ENCODE measurements around the gene FAM170B. TPM values are rescaled to one million over a fixed set of nuclear protein-coding genes. Genes with fewer than 3 reads are reported as not detected.

The FAM170B gene
- total and polyA plus RNA-seq, 2 of the 4 experiments (the other 2 are of a cell fraction) = not detected

DNA sequence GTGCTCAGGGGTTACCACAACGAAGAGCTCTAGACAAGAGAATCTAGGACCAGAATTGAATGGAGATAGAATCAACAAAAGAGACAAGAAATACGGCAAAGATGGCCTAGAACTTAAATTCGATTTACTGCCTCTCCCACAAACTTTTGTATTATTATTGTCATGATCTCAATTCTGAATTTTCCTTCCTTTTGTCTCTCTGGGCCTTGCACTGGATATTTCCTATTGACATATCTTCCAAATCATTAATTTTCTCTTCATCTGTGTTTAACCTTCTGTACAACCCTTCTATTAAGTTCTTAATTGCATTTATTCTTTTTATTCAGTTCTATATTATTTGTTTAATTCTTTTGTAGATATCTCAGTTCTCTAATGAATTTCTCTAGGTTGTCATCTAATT lies 46.9 kb downstream of the FAM170B start:
- Histone ChIP-seq H3K4me2 (ENCODE audit: low read depth, low read length) (no peak overlapping the region), H3K18ac (ENCODE audit: low read depth, low read length) (no peak overlapping the region), H3K56ac (ENCODE audit: extremely low read depth, insufficient read depth, low read length) (no peak overlapping the region), H3K14ac (replicated peaks; ENCODE audit: low read depth, low read length) (no peak overlapping the region), H3K9me1 (ENCODE audit: insufficient read depth, low read length) (no peaks in the 10 kb centered on the region; the same call in 1 of the 2 replicates), H2AK5ac (ENCODE audit: low read depth, low read length) (no peak overlapping the region), H3K79me1 (ENCODE audit: low read depth in 1 of 2, low read length in 2 of 2) (no peaks in the 10 kb centered on the region; a peak in 1 of 4 replicates), H4K8ac (ENCODE audit: low read depth in 2 of 2, low read length in 2 of 2) (no peak overlapping the region), H3K27ac (ENCODE audit: insufficient read depth, low read length) (no peak overlapping the region), H2BK20ac (ENCODE audit: low read depth, low read length) (no peak overlapping the region), H4K20me1 (ENCODE audit: insufficient read depth, low read length) (no peaks in the 10 kb centered on the region), H2AK9ac (replicated peaks; ENCODE audit: low read depth, low read length, poor library complexity) (no peak overlapping the region), H2AFZ (replicated peaks; ENCODE audit: low read length, poor library complexity) (no peak overlapping the region), H4K91ac (ENCODE audit: insufficient read depth, low read depth, low read length) (no peak overlapping the region), H3K4ac (ENCODE audit: low read depth, low read length) (no peak overlapping the region), H2BK15ac (ENCODE audit: low read depth, low read length) (no peak overlapping the region), H3K4me3 (ENCODE audit: insufficient read depth, low read depth, low read length) (no peak overlapping the region), H2BK5ac (ENCODE audit: low read depth, low read length, poor library complexity, severe bottlenecking) (no peak overlapping the region), H3K4me1 (ENCODE audit: control insufficient read depth, insufficient read depth, low read length) (peaks cover 4% of the 10 kb centered on the region; the same call in 1 of the 2 replicates), H3K9me3 (ENCODE audit: control insufficient read depth, insufficient read depth, low read length) (peaks cover 3% of the 10 kb centered on the region; the same call in 1 of the 2 replicates), H3K27me3 (ENCODE audit: control insufficient read depth, insufficient read depth, low read length) (no peaks in the 10 kb centered on the region), H3K36me3 (ENCODE audit: control insufficient read depth, insufficient read depth, low read length) (no peaks in the 10 kb centered on the region; the same call in none of the 2 replicates), H4K5ac (ENCODE audit: low read depth, low read length) (no peak overlapping the region), H2BK120ac (ENCODE audit: low read depth, low read length) (no peak overlapping the region), H3K23ac (ENCODE audit: low read depth, low read length) (no peak overlapping the region), H3K9ac (ENCODE audit: low read depth, low read length) (no peak overlapping the region)
- ChIA-PET POLR2A (ENCODE audit: unreplicated experiment) (no interaction called here), CTCF (no interaction called here)
- intact Hi-C loops (cut with micrococcal nuclease) = no loop called here
- dilution Hi-C loops (cut with HindIII; ENCODE audit: low sequenced_read_pairs, unreplicated experiment) = no loop called here
- WGBS, 2 experiments (ENCODE audit: extremely low coverage in 2 of 2, insufficient read length in 1 of 2) = 70% methylated on average over 2 of the region's 3 CpGs; no CpG with 5 or more reads in 1 of the 2 experiments
- no peak for DNase-seq
- in situ Hi-C loops (cut with MboI; ENCODE audit: low sequenced_read_pairs) = no loop called here
- BruUV-seq (replicated peaks) = no TSS peak
- no peak for ATAC-seq (ENCODE audit: low read depth)
- TF ChIP-seq USF2 (IDR thresholded peaks at IDR 0.05; ENCODE audit: low read depth, low read length) = no peak
- TF ChIP-seq ELK1 (IDR thresholded peaks at IDR 0.05; ENCODE audit: borderline replicate concordance, low read depth, low read length) = no peak
- no peak for TF ChIP-seq CHD1 (IDR thresholded peaks at IDR 0.05; ENCODE audit: low read depth, low read length)
- no peak for TF ChIP-seq FOS (IDR thresholded peaks at IDR 0.05; ENCODE audit: low read depth, low read length)
- TF ChIP-seq SMC3 (IDR thresholded peaks at IDR 0.05; ENCODE audit: low read depth, low read length) = no peak
- no peak for TF ChIP-seq RFX5 (IDR thresholded peaks at IDR 0.05; ENCODE audit: low read depth, low read length)
- TF ChIP-seq POLR2A (IDR thresholded peaks at IDR 0.05; ENCODE audit: low read depth, low read length) = no peak
- no peak for TF ChIP-seq BHLHE40 (IDR thresholded peaks at IDR 0.05; ENCODE audit: low read depth, low read length)
- TF ChIP-seq NFE2L2 (IDR thresholded peaks at IDR 0.05; ENCODE audit: low read depth, low read length) = no peak
- no peak for TF ChIP-seq RAD21 (IDR thresholded peaks at IDR 0.05; ENCODE audit: low read length)
- TF ChIP-seq CEBPB (IDR thresholded peaks at IDR 0.05; ENCODE audit: low read depth, low read length) = no peak
- TF ChIP-seq RCOR1 (IDR thresholded peaks at IDR 0.05; ENCODE audit: insufficient replicate concordance, low read length) = no peak
- TF ChIP-seq MXI1 (IDR thresholded peaks at IDR 0.05; ENCODE audit: borderline replicate concordance, low read depth, low read length) = no peak
- no peak for TF ChIP-seq CTCF (conservative IDR thresholded peaks at IDR 0.05; ENCODE audit: low read depth, low read length)
- TF ChIP-seq MAFK (IDR thresholded peaks at IDR 0.05; ENCODE audit: low read depth, low read length) = no peak
- TF ChIP-seq MAZ (IDR thresholded peaks at IDR 0.05; ENCODE audit: borderline replicate concordance, low read depth, low read length) = no peak

Data from IMR-90 (cell line).